Endothelial cell of umbilical vein (primary cell): Measurements from ENCODE around the gene GKN2. TPM values are rescaled to one million over a fixed set of nuclear protein-coding genes. Genes with fewer than 3 reads are reported as not detected.

Source experiments
- BruUV-seq: library from RNA; stranded (reverse); fragments of 400-500 nt; replicated peaks from 2 replicates; lab custom pipeline; 2021; lab: Mats Ljungman, UMichigan
- CTCF ChIA-PET: fragments of 300-600, 350-600 bp; sonication (Branson Sonifier 250); formaldehyde crosslinking; loops from one replicate; lab custom pipeline; 2021; ENCODE audit warnings: antibody characterized with exemption, inconsistent platforms; lab: Charles Lee
- POLR2A ChIA-PET: fragments of 300-600, 350-600 bp; sonication (Branson Sonifier 250); formaldehyde crosslinking; loops from one replicate; lab custom pipeline; 2021; ENCODE audit warnings: antibody characterized with exemption, inconsistent platforms; lab: Charles Lee
- DNase-seq: peaks from one replicate; pipeline ENCODE4 v3.0.0-alpha.2; 2011; ENCODE audit warnings: low read depth, low spot score
- FAIRE-seq: peaks from 2 replicates; lab custom pipeline; 2011; peaks lifted over from hg19 to GRCh38; lab: Jason Lieb, UNC
- H2AFZ ChIP-seq: 2 replicates; pipeline ENCODE4 v1.6.0; 2012; ENCODE audit warnings: low read depth, low read length, control low read depth, inconsistent platforms
- H3K27ac ChIP-seq: 2 replicates; pipeline ENCODE4 v1.5.1; 2011; ENCODE audit warnings: low read depth, mild to moderate bottlenecking, control low read depth, low read length, moderate library complexity; ENCODE audit not compliant: insufficient read depth
- H3K27me3 ChIP-seq, 2 experiments: 2 replicates each; pipeline versions ENCODE4 v1.6.0 to v1.6.1; 2011; ENCODE audit warnings: low read length in 2 of 2, mixed read lengths in 1 of 2; ENCODE audit not compliant: control insufficient read depth in 2 of 2, insufficient read depth in 2 of 2
- H3K36me3 ChIP-seq, 2 experiments: 2 replicates in 1 of 2; 3 replicates in 1 of 2; pipeline ENCODE4 v1.5.1; 2011; ENCODE audit warnings: low read length in 2 of 2, mild to moderate bottlenecking in 1 of 2, moderate library complexity in 1 of 2; ENCODE audit not compliant: control insufficient read depth in 2 of 2, insufficient read depth in 2 of 2; ENCODE audit errors: extremely low read depth in 1 of 2
- H3K4me1 ChIP-seq: 3 replicates; pipeline ENCODE4 v1.5.1; 2011; ENCODE audit warnings: mild to moderate bottlenecking, low read length; ENCODE audit not compliant: control insufficient read depth, insufficient read depth; ENCODE audit errors: extremely low read depth
- H3K4me2 ChIP-seq: 2 replicates; pipeline ENCODE4 v1.6.1; 2011; ENCODE audit warnings: low read length, control low read depth, mixed read lengths; ENCODE audit not compliant: insufficient read depth
- H3K4me3 ChIP-seq, 3 experiments: fragments of 200-600 bp in 1 of 3; sonication (generic), shearing (Covaris generic) in 1 of 3; replicated peaks in 1 of 3; 2 replicates each; pipeline ENCODE4 v1.5.1; 2011 to 2016; ENCODE audit warnings: control low read depth in 3 of 3, low read length in 3 of 3, mild to moderate bottlenecking in 2 of 3, inconsistent platforms in 1 of 3, low read depth in 1 of 3, moderate library complexity in 1 of 3; ENCODE audit not compliant: insufficient read depth in 1 of 3
- H3K79me2 ChIP-seq: 2 replicates; pipeline ENCODE4 v1.6.0; 2012; ENCODE audit warnings: low read length, inconsistent platforms; ENCODE audit not compliant: control insufficient read depth, insufficient read depth
- H3K9ac ChIP-seq: replicated peaks from 2 replicates; pipeline ENCODE3; 2011; ENCODE audit warnings: low read length, control low read depth; ENCODE audit not compliant: insufficient read depth; ENCODE audit errors: extremely low read depth
- H3K9me1 ChIP-seq: replicated peaks from 3 replicates; pipeline ENCODE4 v1.6.0; 2011; ENCODE audit warnings: mild to moderate bottlenecking, low read length; ENCODE audit not compliant: control insufficient read depth, insufficient read depth; ENCODE audit errors: extremely low read depth
- H3K9me3 ChIP-seq: replicated peaks from 2 replicates; pipeline ENCODE4 v1.5.1; 2012; ENCODE audit warnings: low read length, inconsistent platforms; ENCODE audit not compliant: control insufficient read depth, insufficient read depth
- H4K20me1 ChIP-seq: replicated peaks from 2 replicates; pipeline ENCODE3; 2011; ENCODE audit warnings: mild to moderate bottlenecking, low read length; ENCODE audit not compliant: control insufficient read depth, insufficient read depth; ENCODE audit errors: extremely low read depth
- CTCF ChIP-seq, 2 donors: IDR thresholded peaks; 1 replicate in 1 of 2; 2 replicates in 1 of 2; pipeline ENCODE4 v1.5.1; 2011; ENCODE audit warnings: low read length in 2 of 2, mild to moderate bottlenecking in 2 of 2, moderate library complexity in 2 of 2, control low read depth in 1 of 2, inconsistent platforms in 1 of 2, low read depth in 1 of 2; ENCODE audit not compliant: insufficient read depth in 1 of 2; ENCODE audit errors: extremely low read depth in 1 of 2
- EZH2 ChIP-seq: IDR thresholded peaks from 2 replicates; pipeline ENCODE4 v1.6.1; 2012; ENCODE audit warnings: borderline replicate concordance, low read depth, mild to moderate bottlenecking, moderate library complexity, low read length, inconsistent platforms; ENCODE audit not compliant: severe bottlenecking
- FOS ChIP-seq: IDR thresholded peaks from 2 replicates; pipeline ENCODE4 v1.6.1; 2011; ENCODE audit warnings: mild to moderate bottlenecking, low read length, moderate library complexity, borderline replicate concordance; ENCODE audit not compliant: insufficient read depth
- GATA2 ChIP-seq: IDR thresholded peaks from 2 replicates; pipeline ENCODE4 v1.7.0; 2011; ENCODE audit warnings: low read depth, mild to moderate bottlenecking, moderate library complexity, mixed read lengths, low read length; ENCODE audit not compliant: insufficient read length, insufficient read depth
- MYC ChIP-seq: IDR thresholded peaks from one replicate; pipeline ENCODE4 v1.6.1; 2011; ENCODE audit warnings: mild to moderate bottlenecking, low read depth, low read length
- POLR2A ChIP-seq: IDR thresholded peaks from 2 replicates; pipeline ENCODE4 v1.6.1; 2012; ENCODE audit warnings: low read depth, mild to moderate bottlenecking, control low read depth, low read length
- POLR2AphosphoS5 ChIP-seq: IDR thresholded peaks from 2 replicates; pipeline ENCODE4 v1.6.1; 2012; ENCODE audit warnings: low read depth, mild to moderate bottlenecking, control low read depth, low read length, moderate library complexity; ENCODE audit not compliant: insufficient read depth
- dilution Hi-C: fragments of 300-500 bp; cut with MboI; formaldehyde crosslinking; loops from one replicate; pipeline ENCODE4 v1.15.0; 2019; ENCODE audit warnings: low sequenced_read_pairs; ENCODE audit not compliant: extremely low pct_ligation_motif_present
- intact Hi-C: fragments of 100-400 bp; cut with micrococcal nuclease; formaldehyde crosslinking; loops from one replicate; pipeline ENCODE4 v1.10.0; 2022
- polyA plus RNA-seq, 4 experiments: library from polyadenylated mRNA; depleted of rRNA in 3 of 4; stranded (reverse) in 3 of 4; unstranded in 1 of 4; fragments of >200 nt; gene quantifications; 2 replicates each; pipeline versions ENCODE4 v1.2.1 to v1.2.3, GENCODE V29; 2011 to 2012; ENCODE audit warnings: missing spikeins in 1 of 4
- total RNA-seq: library from RNA; stranded (reverse); gene quantifications from 2 replicates; pipeline ENCODE4 v1.2.3, GENCODE V29; 2021

GKN2 gene
- total and polyA plus RNA-seq, 2 donors (not counting 3 experiments of a cell fraction or from before 2014, with no cell fraction given): not detected

GRCh38 chr2:69001879-69002278 lies 49.2 kb upstream of the GKN2 start:
- H3K4me2 ChIP-seq: no peak overlapping the region
- H3K36me3 ChIP-seq: no peaks in the 10 kb centered on the region
- no peaks in the 10 kb centered on the region for H3K4me1 ChIP-seq
- H3K27me3 ChIP-seq: peaks cover 2 to 7% of the 10 kb centered on the region in 2 experiments
- no peaks in the 10 kb centered on the region for H3K9me3 ChIP-seq
- no peak overlapping the region for H3K27ac ChIP-seq
- ChIA-PET POLR2A (no interaction called here), CTCF (no interaction called here)
- no peak for DNase-seq
- H4K20me1 ChIP-seq: no peaks in the 10 kb centered on the region
- no peak overlapping the region for H3K9ac ChIP-seq
- no peak overlapping the region for H2AFZ ChIP-seq
- H3K4me3 ChIP-seq: no peak overlapping the region
- intact Hi-C loops: no loop called here
- no peaks in the 10 kb centered on the region for H3K79me2 ChIP-seq
- no TSS peak for BruUV-seq
- FAIRE-seq: no peak
- TF ChIP-seq POLR2A (no peak), POLR2AphosphoS5 (no peak), EZH2 (no peak), FOS (no peak)
- dilution Hi-C loops: no loop called here
- H3K9me1 ChIP-seq: no peaks in the 10 kb centered on the region

- H3K27me3 ChIP-seq: peaks cover 11 to 22% of the 10 kb centered on the region in 2 experiments
- no peak overlapping the region for H3K27ac ChIP-seq
- FAIRE-seq (no peak), DNase-seq (no peak)
- no peaks in the 10 kb centered on the region for H3K36me3 ChIP-seq
- dilution Hi-C loops: no loop called here
- H3K4me3 ChIP-seq: no peak overlapping the region
- intact Hi-C loops: no loop called here
- no peaks in the 10 kb centered on the region for H3K79me2 ChIP-seq
- H4K20me1 ChIP-seq: no peaks in the 10 kb centered on the region
- CTCF ChIA-PET: interaction anchor here (0.6 to 1.0 kb wide), 2 partner anchors 24 to 489 kb away, joined by 3 read pairs; no protein-coding TSS in a partner anchor
- no peaks in the 10 kb centered on the region for H3K9me3 ChIP-seq
- H3K4me2 ChIP-seq: no peak overlapping the region
- H3K9me1 ChIP-seq: no peaks in the 10 kb centered on the region
- no peaks in the 10 kb centered on the region for H3K4me1 ChIP-seq
- BruUV-seq: no TSS peak
- TF ChIP-seq FOS: no peak
- no peak for TF ChIP-seq POLR2AphosphoS5
- TF ChIP-seq CTCF (IDR thresholded peaks at IDR 0.05; ENCODE audit: extremely low read depth in 1 of 2, insufficient read depth in 1 of 2, low read depth in 1 of 2, low read length in 2 of 2): no peak
- TF ChIP-seq GATA2: no peak
- no peak for TF ChIP-seq EZH2
- TF ChIP-seq MYC: no peak
- H3K9ac ChIP-seq: no peak overlapping the region
- H2AFZ ChIP-seq: no peak overlapping the region
- POLR2A ChIA-PET: interaction anchor here (0.6 kb wide), 1 partner anchor 181 kb away, joined by 3 read pairs; no protein-coding TSS in a partner anchor
Observed at GRCh38 chr2:68997401-68997800, 44.7 kb upstream of the GKN2 start.
